ENCODE data around the gene PLA2G15.

- TF ChIP-seq CTCF (IDR thresholded peaks at IDR 0.05) (no peak), POLR2A (IDR thresholded peaks at IDR 0.05) (no peak)
These were observed 28.9 kb upstream of the PLA2G15 start for GRCh38 chr16:68216240-68216639.
